Right atrium auricular region (tissue), 2 donors: ENCODE results near the gene SCART1. TPM values are rescaled to one million over a fixed set of nuclear protein-coding genes. Genes with fewer than 3 reads are reported as not detected.

Experiments
- DNase-seq: peaks from one replicate; pipeline ENCODE4 v3.0.0-alpha.2; 2019; ENCODE audit warnings: low spot score
- H3K27ac ChIP-seq, 2 donors: fragments of 200-600 bp; sonication (generic); 1 replicate in 1 of 2; 2 replicates in 1 of 2; pipeline ENCODE4 v1.5.1; 2016 to 2019
- H3K27me3 ChIP-seq, 2 donors: fragments of 200-600 bp; sonication (generic); one replicate each; pipeline versions ENCODE4 v1.5.1 to v1.6.0; 2017 to 2019
- H3K36me3 ChIP-seq: fragments of 200-600 bp; sonication (generic); one replicate; pipeline ENCODE4 v1.5.1; 2016
- H3K4me1 ChIP-seq, 2 donors: fragments of 200-600 bp; sonication (generic); one replicate each; pipeline versions ENCODE4 v1.5.1 to v1.6.0; 2017 to 2019
- H3K4me3 ChIP-seq, 2 donors: fragments of 200-600 bp; sonication (generic); 1 replicate in 1 of 2; 2 replicates in 1 of 2; pipeline ENCODE4 v1.5.1; 2017 to 2019; ENCODE audit warnings: mild to moderate bottlenecking in 1 of 2, moderate library complexity in 1 of 2
- H3K9me3 ChIP-seq, 2 donors: fragments of 200-600 bp; sonication (generic); one replicate each; pipeline ENCODE4 v1.5.1; 2019
- total RNA-seq, 2 donors: library from RNA; depleted of rRNA; stranded (reverse); fragments of >200 nt; gene quantifications; one replicate each; pipeline ENCODE4 v1.1.0, GENCODE V29; 2016
- TF ChIP-seq, protein P1 (sequence below), 2 donors: fragments of 200-600 bp; sonication (generic); IDR thresholded peaks; one replicate each; pipeline ENCODE4 v1.5.1; 2019; ENCODE audit warnings: antibody characterized with exemption in 2 of 2

Gene SCART1
- total RNA-seq, 2 donors from 2014 or later, result 0.22 to 0.24 TPM

DNA sequence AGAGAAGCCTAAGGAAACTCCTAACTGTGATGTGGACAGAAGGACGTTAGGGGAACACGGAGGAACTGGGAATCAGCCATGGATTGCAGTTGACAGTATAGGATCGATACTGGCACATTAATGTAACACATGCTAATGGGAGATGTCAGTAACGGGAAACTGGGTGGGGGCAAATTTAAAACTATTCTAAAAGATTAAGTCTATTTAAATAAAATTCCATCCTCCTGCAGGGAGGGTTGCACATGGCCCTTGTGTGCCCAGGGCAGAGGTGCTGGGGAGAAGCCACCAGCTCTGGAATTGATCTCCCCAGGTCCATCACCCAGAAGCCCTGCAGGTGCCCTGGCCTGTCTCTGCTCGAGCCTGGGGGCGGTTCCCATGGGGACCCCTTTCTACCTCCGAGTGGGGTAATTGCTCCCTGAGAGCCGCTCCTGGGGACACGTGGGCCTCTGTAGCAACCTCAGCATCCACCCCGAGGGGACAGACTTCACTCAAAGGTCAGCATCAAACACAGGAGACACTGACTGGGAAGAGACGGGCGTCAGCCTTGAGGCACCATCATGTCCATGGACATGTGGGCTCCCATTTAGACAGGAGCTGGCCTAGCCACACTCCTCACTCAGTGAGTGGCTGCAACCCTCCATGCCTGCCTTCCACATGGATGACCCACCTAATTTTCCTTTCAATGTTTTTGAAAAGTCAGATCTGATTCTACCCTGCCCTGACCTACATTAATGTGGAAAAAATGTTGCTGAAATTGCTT is 21.1 kb downstream of the SCART1 start:
- TF ChIP-seq, protein P1, sequence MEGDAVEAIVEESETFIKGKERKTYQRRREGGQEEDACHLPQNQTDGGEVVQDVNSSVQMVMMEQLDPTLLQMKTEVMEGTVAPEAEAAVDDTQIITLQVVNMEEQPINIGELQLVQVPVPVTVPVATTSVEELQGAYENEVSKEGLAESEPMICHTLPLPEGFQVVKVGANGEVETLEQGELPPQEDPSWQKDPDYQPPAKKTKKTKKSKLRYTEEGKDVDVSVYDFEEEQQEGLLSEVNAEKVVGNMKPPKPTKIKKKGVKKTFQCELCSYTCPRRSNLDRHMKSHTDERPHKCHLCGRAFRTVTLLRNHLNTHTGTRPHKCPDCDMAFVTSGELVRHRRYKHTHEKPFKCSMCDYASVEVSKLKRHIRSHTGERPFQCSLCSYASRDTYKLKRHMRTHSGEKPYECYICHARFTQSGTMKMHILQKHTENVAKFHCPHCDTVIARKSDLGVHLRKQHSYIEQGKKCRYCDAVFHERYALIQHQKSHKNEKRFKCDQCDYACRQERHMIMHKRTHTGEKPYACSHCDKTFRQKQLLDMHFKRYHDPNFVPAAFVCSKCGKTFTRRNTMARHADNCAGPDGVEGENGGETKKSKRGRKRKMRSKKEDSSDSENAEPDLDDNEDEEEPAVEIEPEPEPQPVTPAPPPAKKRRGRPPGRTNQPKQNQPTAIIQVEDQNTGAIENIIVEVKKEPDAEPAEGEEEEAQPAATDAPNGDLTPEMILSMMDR (IDR thresholded peaks at IDR 0.05), result no peak
- H3K27ac ChIP-seq, result no peak overlapping the region
- DNase-seq, result no peak

GRCh38 chr10:133475425-133475734 is 21.6 kb downstream of the SCART1 start:
- TF ChIP-seq, protein P1 (IDR thresholded peaks at IDR 0.05), result no peak
- peak; percentile 40 for DNase-seq
- Histone ChIP-seq H3K36me3 (no peaks in the 10 kb centered on the region), H3K4me1 (no peaks in the 10 kb centered on the region), H3K27ac (no peak overlapping the region), H3K9me3 (no peaks in the 10 kb centered on the region), H3K27me3 (no peaks in the 10 kb centered on the region), H3K4me3 (no peak overlapping the region)

More for the DNA sequence above, 21.1 kb downstream of the SCART1 start:
- no peaks in the 10 kb centered on the region for H3K36me3 ChIP-seq
- H3K27me3 ChIP-seq, result no peaks in the 10 kb centered on the region
- H3K9me3 ChIP-seq, result no peaks in the 10 kb centered on the region
- H3K4me3 ChIP-seq, result no peak overlapping the region
- no peaks in the 10 kb centered on the region for H3K4me1 ChIP-seq

- Histone ChIP-seq H3K27ac (no peak overlapping the region), H3K27me3 (no peaks in the 10 kb centered on the region), H3K4me1 (no peaks in the 10 kb centered on the region), H3K36me3 (no peaks in the 10 kb centered on the region), H3K9me3 (no peaks in the 10 kb centered on the region), H3K4me3 (no peak overlapping the region)
- TF ChIP-seq, protein P1 (IDR thresholded peaks at IDR 0.05), result no peak
- no peak for DNase-seq
Measured at GRCh38 chr10:133475821-133476640, 22.3 kb downstream of the SCART1 start.

GRCh38 chr10:133476641-133476990 is 22.9 kb downstream of the SCART1 start:
- DNase-seq, result no peak
- Histone ChIP-seq H3K4me3 (no peak overlapping the region), H3K27me3 (no peaks in the 10 kb centered on the region), H3K27ac (no peak overlapping the region), H3K9me3 (no peaks in the 10 kb centered on the region), H3K36me3 (no peaks in the 10 kb centered on the region), H3K4me1 (no peaks in the 10 kb centered on the region)
- TF ChIP-seq, protein P1 (IDR thresholded peaks at IDR 0.05), result no peak

GRCh38 chr10:133481086-133481643 is 27.4 kb downstream of the SCART1 start:
- no peak for DNase-seq
- peaks cover 0 to 33% of the 10 kb centered on the region in 2 donors for H3K9me3 ChIP-seq
- no peaks in the 10 kb centered on the region for H3K4me1 ChIP-seq

More at GRCh38 chr10:133481086-133481643, 27.4 kb downstream of the SCART1 start:
- no peaks in the 10 kb centered on the region for H3K27me3 ChIP-seq
- no peak overlapping the region for H3K4me3 ChIP-seq
- TF ChIP-seq, protein P1 (IDR thresholded peaks at IDR 0.05), result no peak
- no peaks in the 10 kb centered on the region for H3K36me3 ChIP-seq
- no peak overlapping the region for H3K27ac ChIP-seq
